PC-9 (cell line): Measurements from ENCODE around the gene PCDHGA1. TPM values are rescaled to one million over a fixed set of nuclear protein-coding genes. Genes with fewer than 3 reads are reported as not detected.

ENCODE experiments used
- BruUV-seq: library from RNA; stranded (reverse); fragments of 400-500 nt; replicated peaks from 2 replicates; lab custom pipeline; 2021; lab: Mats Ljungman, UMichigan
- CTCF ChIA-PET: fragments of 300-600 bp; sonication (Branson Sonifier 250); formaldehyde crosslinking; loops from one replicate; lab custom pipeline; 2022; ENCODE audit warnings: antibody characterized with exemption; lab: Charles Lee
- POLR2A ChIA-PET: fragments of 300-600 bp; sonication (Branson Sonifier 250); formaldehyde crosslinking; loops from one replicate; lab custom pipeline; 2022; ENCODE audit warnings: antibody characterized with exemption; ENCODE audit not compliant: unreplicated experiment; lab: Charles Lee
- DNase-seq, 2 experiments: peaks; one replicate each; pipeline versions ENCODE4 v3.0.0 to v3.0.0-alpha.2; 2015 to 2022; ENCODE audit warnings: mixed read lengths in 1 of 2
- H2AFZ ChIP-seq: fragments of 200-600 bp; sonication (generic); 2 replicates; pipeline ENCODE4 v1.8.1; 2017; ENCODE audit warnings: antibody characterized with exemption
- H3F3A ChIP-seq: fragments of 200-600 bp; sonication (generic); 2 replicates; pipeline ENCODE4 v1.8.1; 2017; ENCODE audit warnings: antibody characterized with exemption, mild to moderate bottlenecking, low read depth; ENCODE audit not compliant: insufficient read depth
- H3K27ac ChIP-seq: fragments of 200-600 bp; sonication (generic); 2 replicates; pipeline ENCODE4 v1.6.1; 2016; ENCODE audit warnings: mixed run types
- H3K27me3 ChIP-seq: fragments of 200-600 bp; sonication (generic); 2 replicates; pipeline ENCODE4 v1.6.1; 2016; ENCODE audit warnings: low read depth, mixed run types; ENCODE audit not compliant: insufficient read depth
- H3K36me3 ChIP-seq: fragments of 200-600 bp; sonication (generic); 2 replicates; pipeline ENCODE4 v1.6.1; 2016; ENCODE audit warnings: low read depth, mixed run types
- H3K4me1 ChIP-seq: fragments of 200-600 bp; sonication (generic); replicated peaks from 2 replicates; pipeline ENCODE4 v1.6.1; 2016; ENCODE audit warnings: mixed run types; ENCODE audit not compliant: insufficient read depth
- H3K4me2 ChIP-seq: fragments of 200-600 bp; sonication (generic); 2 replicates; pipeline ENCODE4 v1.6.1; 2017; ENCODE audit warnings: mixed run types
- H3K4me3 ChIP-seq: fragments of 200-600 bp; sonication (generic); 2 replicates; pipeline ENCODE4 v1.6.1; 2016; ENCODE audit warnings: mixed run types
- H3K79me2 ChIP-seq: fragments of 200-600 bp; sonication (generic); 2 replicates; pipeline ENCODE4 v1.6.1; 2017; ENCODE audit warnings: low read depth, mixed run types
- H3K9me2 ChIP-seq: fragments of 200-600 bp; sonication (generic); 2 replicates; pipeline ENCODE4 v1.8.1; 2017; ENCODE audit warnings: mild to moderate bottlenecking; ENCODE audit not compliant: insufficient read depth
- H3K9me3 ChIP-seq: fragments of 200-600 bp; sonication (generic); 2 replicates; pipeline ENCODE4 v1.8.1; 2016; ENCODE audit warnings: low read depth; ENCODE audit not compliant: insufficient read depth
- H4K20me1 ChIP-seq: fragments of 200-600 bp; sonication (generic); 2 replicates; pipeline ENCODE4 v1.8.1; 2017; ENCODE audit not compliant: insufficient read depth
- EZH2 ChIP-seq: fragments of 200-600 bp; sonication (generic); IDR thresholded peaks from 2 replicates; pipeline ENCODE4 v1.8.0; 2017; ENCODE audit warnings: antibody characterized with exemption, low read depth
- intact Hi-C: fragments of 100-400 bp; cut with micrococcal nuclease; formaldehyde crosslinking; loops from one replicate; pipeline ENCODE4 v1.10.0; 2022; ENCODE audit not compliant: unreplicated experiment
- total RNA-seq: library from RNA; stranded (reverse); gene quantifications from 2 replicates; pipeline ENCODE4 v1.2.3, GENCODE V29; 2021
- TF ChIP-seq, protein P1 (sequence below): fragments of 200-600 bp; sonication (generic); conservative IDR thresholded peaks from 2 replicates; pipeline ENCODE4 v1.6.1; 2017; ENCODE audit warnings: mixed run types, antibody characterized with exemption, mild to moderate bottlenecking, moderate library complexity

Gene PCDHGA1
- total RNA-seq, 1 experiment from 2014 or later = 0.07 TPM

DNA sequence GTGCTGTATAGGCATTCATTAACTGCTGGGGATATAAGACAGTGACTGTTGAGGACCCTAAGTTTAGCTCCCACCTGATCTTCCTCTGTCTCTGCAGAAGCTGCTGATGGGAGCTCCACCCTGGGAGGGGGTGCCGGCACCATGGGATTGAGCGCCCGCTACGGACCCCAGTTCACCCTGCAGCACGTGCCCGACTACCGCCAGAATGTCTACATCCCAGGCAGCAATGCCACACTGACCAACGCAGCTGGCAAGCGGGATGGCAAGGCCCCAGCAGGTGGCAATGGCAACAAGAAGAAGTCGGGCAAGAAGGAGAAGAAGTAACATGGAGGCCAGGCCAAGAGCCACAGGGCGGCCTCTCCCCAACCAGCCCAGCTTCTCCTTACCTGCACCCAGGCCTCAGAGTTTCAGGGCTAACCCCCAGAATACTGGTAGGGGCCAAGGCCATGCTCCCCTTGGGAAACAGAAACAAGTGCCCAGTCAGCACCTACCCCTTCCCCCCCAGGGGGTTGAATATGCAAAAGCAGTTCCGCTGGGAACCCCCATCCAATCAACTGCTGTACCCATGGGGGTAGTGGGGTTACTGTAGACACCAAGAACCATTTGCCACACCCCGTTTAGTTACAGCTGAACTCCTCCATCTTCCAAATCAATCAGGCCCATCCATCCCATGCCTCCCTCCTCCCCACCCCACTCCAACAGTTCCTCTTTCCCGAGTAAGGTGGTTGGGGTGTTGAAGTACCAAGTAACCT lies 180.7 kb downstream of the PCDHGA1 start:
- CTCF ChIA-PET = no interaction called here
- H3K36me3 ChIP-seq = no peaks in the 10 kb centered on the region; the same call in 1 of the 2 replicates
- no peak overlapping the region for H3K4me2 ChIP-seq
- DNase-seq = no peak
- peaks cover 28% of the 10 kb centered on the region; the same call in 1 of the 2 replicates for H3F3A ChIP-seq
- BruUV-seq = no TSS peak
- H3K4me3 ChIP-seq = no peak overlapping the region
- no peaks in the 10 kb centered on the region for H3K27me3 ChIP-seq
- H3K9me2 ChIP-seq = no peaks in the 10 kb centered on the region
- POLR2A ChIA-PET = no interaction called here
- no peaks in the 10 kb centered on the region for H3K79me2 ChIP-seq
- H3K9me3 ChIP-seq = no peaks in the 10 kb centered on the region
- H2AFZ ChIP-seq = no peak overlapping the region
- TF ChIP-seq, protein P1, sequence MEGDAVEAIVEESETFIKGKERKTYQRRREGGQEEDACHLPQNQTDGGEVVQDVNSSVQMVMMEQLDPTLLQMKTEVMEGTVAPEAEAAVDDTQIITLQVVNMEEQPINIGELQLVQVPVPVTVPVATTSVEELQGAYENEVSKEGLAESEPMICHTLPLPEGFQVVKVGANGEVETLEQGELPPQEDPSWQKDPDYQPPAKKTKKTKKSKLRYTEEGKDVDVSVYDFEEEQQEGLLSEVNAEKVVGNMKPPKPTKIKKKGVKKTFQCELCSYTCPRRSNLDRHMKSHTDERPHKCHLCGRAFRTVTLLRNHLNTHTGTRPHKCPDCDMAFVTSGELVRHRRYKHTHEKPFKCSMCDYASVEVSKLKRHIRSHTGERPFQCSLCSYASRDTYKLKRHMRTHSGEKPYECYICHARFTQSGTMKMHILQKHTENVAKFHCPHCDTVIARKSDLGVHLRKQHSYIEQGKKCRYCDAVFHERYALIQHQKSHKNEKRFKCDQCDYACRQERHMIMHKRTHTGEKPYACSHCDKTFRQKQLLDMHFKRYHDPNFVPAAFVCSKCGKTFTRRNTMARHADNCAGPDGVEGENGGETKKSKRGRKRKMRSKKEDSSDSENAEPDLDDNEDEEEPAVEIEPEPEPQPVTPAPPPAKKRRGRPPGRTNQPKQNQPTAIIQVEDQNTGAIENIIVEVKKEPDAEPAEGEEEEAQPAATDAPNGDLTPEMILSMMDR = no peak
- no peak for TF ChIP-seq EZH2
- intact Hi-C loops = no loop called here
- H3K27ac ChIP-seq = no peak overlapping the region
- H3K4me1 ChIP-seq = peaks cover 24% of the 10 kb centered on the region
- H4K20me1 ChIP-seq = no peaks in the 10 kb centered on the region

DNA sequence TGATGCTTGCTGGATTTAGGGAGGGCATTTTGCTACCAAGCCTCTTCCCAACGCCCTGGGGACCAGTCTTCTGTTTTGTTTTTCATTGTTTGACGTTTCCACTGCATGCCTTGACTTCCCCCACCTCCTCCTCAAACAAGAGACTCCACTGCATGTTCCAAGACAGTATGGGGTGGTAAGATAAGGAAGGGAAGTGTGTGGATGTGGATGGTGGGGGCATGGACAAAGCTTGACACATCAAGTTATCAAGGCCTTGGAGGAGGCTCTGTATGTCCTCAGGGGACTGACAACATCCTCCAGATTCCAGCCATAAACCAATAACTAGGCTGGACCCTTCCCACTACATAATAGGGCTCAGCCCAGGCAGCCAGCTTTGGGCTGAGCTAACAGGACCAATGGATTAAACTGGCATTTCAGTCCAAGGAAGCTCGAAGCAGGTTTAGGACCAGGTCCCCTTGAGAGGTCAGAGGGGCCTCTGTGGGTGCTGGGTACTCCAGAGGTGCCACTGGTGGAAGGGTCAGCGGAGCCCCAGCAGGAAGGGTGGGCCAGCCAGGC lies 181.5 kb downstream of the PCDHGA1 start:
- H3K4me2 ChIP-seq = no peak overlapping the region
- H3K36me3 ChIP-seq = peaks cover 2% of the 10 kb centered on the region; the same call in 1 of the 2 replicates
- H3K9me2 ChIP-seq = no peaks in the 10 kb centered on the region
- no peak overlapping the region for H2AFZ ChIP-seq
- H3K27me3 ChIP-seq = no peaks in the 10 kb centered on the region
- ChIA-PET CTCF (no interaction called here), POLR2A (no interaction called here)
- H4K20me1 ChIP-seq = no peaks in the 10 kb centered on the region
- no TSS peak for BruUV-seq
- peaks cover 24% of the 10 kb centered on the region for H3K4me1 ChIP-seq
- peaks cover 28% of the 10 kb centered on the region; the same call in 1 of the 2 replicates for H3F3A ChIP-seq
- intact Hi-C loops = no loop called here
- H3K79me2 ChIP-seq = no peaks in the 10 kb centered on the region
- TF ChIP-seq EZH2 = no peak
- TF ChIP-seq, protein P1 = no peak
- no peak for DNase-seq
- H3K27ac ChIP-seq = no peak overlapping the region
- H3K9me3 ChIP-seq = no peaks in the 10 kb centered on the region
- no peak overlapping the region for H3K4me3 ChIP-seq

DNA sequence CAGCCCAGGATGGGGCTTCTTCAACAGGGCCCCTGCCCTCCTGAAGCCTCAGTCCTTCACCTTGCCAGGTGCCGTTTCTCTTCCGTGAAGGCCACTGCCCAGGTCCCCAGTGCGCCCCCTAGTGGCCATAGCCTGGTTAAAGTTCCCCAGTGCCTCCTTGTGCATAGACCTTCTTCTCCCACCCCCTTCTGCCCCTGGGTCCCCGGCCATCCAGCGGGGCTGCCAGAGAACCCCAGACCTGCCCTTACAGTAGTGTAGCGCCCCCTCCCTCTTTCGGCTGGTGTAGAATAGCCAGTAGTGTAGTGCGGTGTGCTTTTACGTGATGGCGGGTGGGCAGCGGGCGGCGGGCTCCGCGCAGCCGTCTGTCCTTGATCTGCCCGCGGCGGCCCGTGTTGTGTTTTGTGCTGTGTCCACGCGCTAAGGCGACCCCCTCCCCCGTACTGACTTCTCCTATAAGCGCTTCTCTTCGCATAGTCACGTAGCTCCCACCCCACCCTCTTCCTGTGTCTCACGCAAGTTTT lies 182.1 kb downstream of the PCDHGA1 start:
- no peaks in the 10 kb centered on the region for H3K9me2 ChIP-seq
- no peaks in the 10 kb centered on the region for H3K9me3 ChIP-seq
- H3F3A ChIP-seq = peaks cover 28% of the 10 kb centered on the region; the same call in 1 of the 2 replicates
- intact Hi-C loops = no loop called here
- H3K27me3 ChIP-seq = no peaks in the 10 kb centered on the region
- BruUV-seq = no TSS peak
- no peak overlapping the region for H3K4me3 ChIP-seq
- peaks cover 8% of the 10 kb centered on the region; the same call in 1 of the 2 replicates for H3K36me3 ChIP-seq
- no peak overlapping the region for H3K27ac ChIP-seq
- H4K20me1 ChIP-seq = no peaks in the 10 kb centered on the region
- POLR2A ChIA-PET = no interaction called here
- DNase-seq = peak in 1 of 2 experiments; percentile 20
- no peak overlapping the region for H3K4me2 ChIP-seq
- H3K79me2 ChIP-seq = no peaks in the 10 kb centered on the region
- CTCF ChIA-PET = interaction anchor here (0.7 kb wide), 1 partner anchor 12 kb away, joined by 3 read pairs; no protein-coding TSS in a partner anchor
- H2AFZ ChIP-seq = no peak overlapping the region
- H3K4me1 ChIP-seq = peaks cover 24% of the 10 kb centered on the region
- no peak for TF ChIP-seq EZH2
- TF ChIP-seq, protein P1 = peak; percentile 74
